Neural cell (in vitro differentiated cells): ENCODE measurements around the gene TLCD5. TPM values are rescaled to one million over a fixed set of nuclear protein-coding genes. Genes with fewer than 3 reads are reported as not detected.

Source experiments
- H2AFZ ChIP-seq: fragments of 200-600, 300-800 bp; sonication (generic), shearing (Covaris generic); 2 replicates; pipeline ENCODE4 v1.6.0; 2014; ENCODE audit warnings: low read depth, mild to moderate bottlenecking, antibody characterized with exemption, low read length, moderate library complexity
- H3F3A ChIP-seq: fragments of 200-600 bp; shearing (Covaris generic); 2 replicates; pipeline ENCODE4 v1.6.1; 2016; ENCODE audit warnings: mild to moderate bottlenecking, moderate library complexity, mixed read lengths, antibody characterized with exemption, low read length; ENCODE audit not compliant: insufficient read depth, poor library complexity, severe bottlenecking
- H3K27ac ChIP-seq: fragments of 200-600, 300-800 bp; sonication (generic), shearing (Covaris generic); 2 replicates; pipeline ENCODE4 v1.5.1; 2014; ENCODE audit warnings: mild to moderate bottlenecking, low read length, moderate library complexity
- H3K27me3 ChIP-seq: fragments of 300-800, 200-600 bp; sonication (generic), shearing (Covaris generic); 2 replicates; pipeline ENCODE4 v1.6.0; 2014; ENCODE audit warnings: mild to moderate bottlenecking, low read depth, low read length, moderate library complexity; ENCODE audit not compliant: insufficient read depth
- H3K36me3 ChIP-seq: fragments of 300-800, 200-600 bp; sonication (generic), shearing (Covaris generic); 2 replicates; pipeline ENCODE4 v1.5.1; 2014; ENCODE audit warnings: mild to moderate bottlenecking, antibody characterized with exemption, low read length, moderate library complexity; ENCODE audit not compliant: insufficient read depth
- H3K4me2 ChIP-seq: fragments of 300-800, 200-600 bp; sonication (generic), shearing (Covaris generic); 2 replicates; pipeline ENCODE4 v1.6.0; 2014; ENCODE audit warnings: mild to moderate bottlenecking, low read length
- H3K4me3 ChIP-seq: fragments of 300-800, 200-600 bp; sonication (generic), shearing (Covaris generic); 2 replicates; pipeline ENCODE4 v1.5.1; 2014; ENCODE audit warnings: mild to moderate bottlenecking, low read length, moderate library complexity
- H3K79me2 ChIP-seq: fragments of 200-600 bp; shearing (Covaris generic); replicated peaks from 2 replicates; pipeline ENCODE4 v1.6.0; 2014; ENCODE audit warnings: mild to moderate bottlenecking, low read length, moderate library complexity; ENCODE audit not compliant: insufficient read depth
- H3K9ac ChIP-seq: fragments of 300-800, 200-600 bp; sonication (generic), shearing (Covaris generic); 2 replicates; pipeline ENCODE4 v1.6.1; 2016; ENCODE audit warnings: mild to moderate bottlenecking, low read length, mixed read lengths
- H3K9me2 ChIP-seq: fragments of 200-600 bp; shearing (Covaris generic); 2 replicates; pipeline ENCODE4 v1.6.1; 2016; ENCODE audit warnings: mild to moderate bottlenecking, low read length, mixed read lengths; ENCODE audit not compliant: insufficient read depth
- H3K9me3 ChIP-seq: fragments of 200-600, 300-800 bp; sonication (generic), shearing (Covaris generic); 2 replicates; pipeline ENCODE4 v1.6.1; 2016; ENCODE audit warnings: mild to moderate bottlenecking, mixed run types, low read length, moderate library complexity, mixed read lengths
- H4K20me1 ChIP-seq: fragments of 200-600 bp; shearing (Covaris generic); 2 replicates; pipeline ENCODE4 v1.6.1; 2016; ENCODE audit warnings: mild to moderate bottlenecking, mixed run types; ENCODE audit not compliant: insufficient read depth
- CTCF ChIP-seq: fragments of 450-650 bp; IDR thresholded peaks from 2 replicates; pipeline ENCODE4 v1.5.1; 2014; ENCODE audit warnings: antibody characterized with exemption, mild to moderate bottlenecking, moderate library complexity; ENCODE audit not compliant: poor library complexity, severe bottlenecking
- EP300 ChIP-seq: fragments of 450-650 bp; conservative IDR thresholded peaks from 2 replicates; pipeline ENCODE4 v1.6.1; 2014; ENCODE audit warnings: antibody characterized with exemption, mild to moderate bottlenecking, moderate library complexity; ENCODE audit not compliant: poor library complexity, severe bottlenecking
- EZH2 ChIP-seq: fragments of 200-600, 300-800 bp; shearing (Covaris generic), sonication (generic); IDR thresholded peaks from 2 replicates; pipeline ENCODE4 v1.6.1; 2014; ENCODE audit warnings: antibody characterized with exemption, low read length, borderline replicate concordance, mild to moderate bottlenecking; ENCODE audit not compliant: insufficient read depth, poor library complexity, severe bottlenecking
- MXI1 ChIP-seq: fragments of 450-650 bp; conservative IDR thresholded peaks from 2 replicates; pipeline ENCODE4 v1.6.1; 2014; ENCODE audit warnings: antibody characterized with exemption, mild to moderate bottlenecking; ENCODE audit not compliant: poor library complexity, severe bottlenecking
- POLR2AphosphoS5 ChIP-seq: IDR thresholded peaks from 2 replicates; pipeline ENCODE4 v1.6.1; 2012
- RAD21 ChIP-seq: fragments of 450-650 bp; conservative IDR thresholded peaks from 2 replicates; pipeline ENCODE4 v1.6.1; 2014; ENCODE audit warnings: antibody characterized with exemption, mild to moderate bottlenecking, moderate library complexity
- REST ChIP-seq: IDR thresholded peaks from 2 replicates; pipeline ENCODE4 v1.6.1; 2012; ENCODE audit warnings: borderline replicate concordance
- SMC3 ChIP-seq: fragments of 450-650 bp; conservative IDR thresholded peaks from 2 replicates; pipeline ENCODE4 v1.6.1; 2014; ENCODE audit warnings: antibody characterized with exemption, mild to moderate bottlenecking, moderate library complexity; ENCODE audit not compliant: poor library complexity
- TAF1 ChIP-seq: IDR thresholded peaks from 2 replicates; pipeline ENCODE4 v1.6.1; 2012; ENCODE audit warnings: low read depth
- polyA plus RNA-seq: library from polyadenylated mRNA; depleted of rRNA; stranded (reverse); fragments of >200 nt; gene quantifications from 2 replicates; pipeline ENCODE4 v1.2.3, GENCODE V29; 2014

The TLCD5 gene
- polyA plus RNA-seq, 1 donor from 2014 or later, result 31.1 TPM

GRCh38 chr11:120334332-120334731 is 9.2 kb downstream of the TLCD5 start:
- Histone ChIP-seq H3K9ac (no peak overlapping the region), H3K27ac (no peak overlapping the region), H4K20me1 (no peaks in the 10 kb centered on the region), H3K9me3 (no peaks in the 10 kb centered on the region), H3K9me2 (no peaks in the 10 kb centered on the region), H3K79me2 (peaks cover 21% of the 10 kb centered on the region), H3K4me3 (no peak overlapping the region), H3K27me3 (no peaks in the 10 kb centered on the region), H3K36me3 (no peaks in the 10 kb centered on the region), H3F3A (no peaks in the 10 kb centered on the region), H2AFZ (no peak overlapping the region), H3K4me2 (no peak overlapping the region)
- TF ChIP-seq EP300, result no peak
- no peak for TF ChIP-seq RAD21
- no peak for TF ChIP-seq CTCF
- no peak for TF ChIP-seq SMC3
- no peak for TF ChIP-seq TAF1
- TF ChIP-seq POLR2AphosphoS5, result no peak
- no peak for TF ChIP-seq MXI1
- TF ChIP-seq REST, result no peak
- no peak for TF ChIP-seq EZH2

- Histone ChIP-seq H3K36me3 (no peaks in the 10 kb centered on the region), H2AFZ (no peak overlapping the region), H3K9me3 (no peaks in the 10 kb centered on the region), H3K79me2 (peaks cover 27% of the 10 kb centered on the region), H3K9me2 (no peaks in the 10 kb centered on the region), H3K27ac (no peak overlapping the region), H3K4me2 (peak overlapping the region; percentile 84), H3K9ac (peak overlapping the region; percentile 77), H3K4me3 (peak overlapping the region; percentile 84), H3K27me3 (no peaks in the 10 kb centered on the region), H3F3A (no peaks in the 10 kb centered on the region), H4K20me1 (no peaks in the 10 kb centered on the region)
- no peak for TF ChIP-seq MXI1
- no peak for TF ChIP-seq EZH2
- no peak for TF ChIP-seq TAF1
- peak; percentile 81 for TF ChIP-seq SMC3
- TF ChIP-seq EP300, result no peak
- no peak for TF ChIP-seq POLR2AphosphoS5
- TF ChIP-seq RAD21, result peak; percentile 75
- TF ChIP-seq CTCF, result peak; percentile 78
- TF ChIP-seq REST, result no peak
Observed at GRCh38 chr11:120334894-120335462, 9.9 kb downstream of the TLCD5 start.
